ENCODE results near the gene SORL1-AS1.

SORL1-AS1 gene

DNA sequence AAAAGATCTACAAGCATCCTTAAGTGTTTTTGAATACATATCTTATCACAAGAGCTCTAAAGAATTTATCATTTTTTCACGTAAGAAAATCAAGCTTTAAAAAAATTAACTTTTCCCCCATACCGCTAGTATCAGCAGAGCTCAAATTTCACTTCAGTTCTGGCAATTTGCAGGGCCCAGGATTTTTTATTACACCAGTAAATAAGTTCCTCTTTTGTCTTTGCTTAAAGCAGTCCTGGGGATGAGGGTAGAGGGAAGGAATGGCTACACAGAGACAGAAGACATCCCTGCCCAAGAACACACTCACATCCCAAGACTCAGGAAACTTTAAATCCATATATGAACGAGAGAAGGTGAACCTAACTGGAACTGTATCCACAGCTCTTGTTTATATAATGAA, 23.2 kb downstream of the SORL1-AS1 start:
- H3K79me1 ChIP-seq (ENCODE audit: insufficient read depth, low read depth, low read length, poor library complexity, severe bottlenecking): no peaks in the 10 kb centered on the region
- H3K18ac ChIP-seq (ENCODE audit: insufficient read length, low read depth, low read length): no peak overlapping the region
- WGBS (ENCODE audit: extremely low coverage, insufficient read length, low lambda C conversion rate): no CpG with 5 or more reads among the region's 3 CpGs
- peaks cover 5 to 7% of the 10 kb centered on the region in 2 experiments for H3K9me3 Mint-ChIP-seq
- H4K5ac ChIP-seq (ENCODE audit: insufficient read length, low read depth, low read length): no peak overlapping the region
- no peaks in the 10 kb centered on the region for H3K9me3 ChIP-seq (ENCODE audit: control insufficient read depth, low read depth, low read length)
- H3K9ac ChIP-seq (ENCODE audit: extremely low read depth, insufficient read length, low read length): no peak overlapping the region
- H3K14ac ChIP-seq (ENCODE audit: insufficient read depth, low read length): no peak overlapping the region
- H2AFZ ChIP-seq (ENCODE audit: low read length): no peak overlapping the region
- no peak overlapping the region for H3K23ac ChIP-seq (ENCODE audit: insufficient read length, low read depth, low read length)
- H3K4me1 Mint-ChIP-seq: peaks cover 14 to 20% of the 10 kb centered on the region in 2 experiments
- peaks cover 24% of the 10 kb centered on the region for H3K27me3 Mint-ChIP-seq (ENCODE audit: low read depth)
- no peak overlapping the region for H3K27ac ChIP-seq (ENCODE audit: insufficient read length, low read depth, low read length)
- no peaks in the 10 kb centered on the region; the same call in 1 of the 2 replicates for H3K79me2 ChIP-seq (ENCODE audit: insufficient read depth, low read length)
- H3K4ac ChIP-seq (ENCODE audit: low read depth, low read length): no peak overlapping the region
- H2BK120ac ChIP-seq (ENCODE audit: low read depth, low read length, poor library complexity, severe bottlenecking): no peak overlapping the region
- peaks cover 3 to 15% (median 7%) of the 10 kb centered on the region in 3 experiments for H3K36me3 Mint-ChIP-seq (ENCODE audit: insufficient read depth in 1 of 3, low read depth in 3 of 3)
- no peak overlapping the region for H3K4me2 ChIP-seq (ENCODE audit: insufficient read depth, insufficient read length, low read length)
- H2BK15ac ChIP-seq (ENCODE audit: low read depth, low read length): no peak overlapping the region
- no peak overlapping the region for H3K4me3 Mint-ChIP-seq
- no peak overlapping the region for H4K8ac ChIP-seq (replicated peaks; ENCODE audit: insufficient read length, low read depth, low read length)
- H3T11ph ChIP-seq (ENCODE audit: low read length): no peak overlapping the region
- H2AK5ac ChIP-seq (ENCODE audit: insufficient read length, low read length): no peak overlapping the region
- no peak overlapping the region for H3K27ac Mint-ChIP-seq
- peaks cover 5% of the 10 kb centered on the region; the same call in 1 of the 2 replicates for H3K4me1 ChIP-seq (ENCODE audit: insufficient read depth, low read length)
- DNase-seq: no peak
- peaks cover 5% of the 10 kb centered on the region for H3K23me2 ChIP-seq (ENCODE audit: insufficient read length, low read depth, low read length, poor library complexity, severe bottlenecking)
- H2BK12ac ChIP-seq (ENCODE audit: insufficient read length, low read depth, low read length): no peak overlapping the region
- no peaks in the 10 kb centered on the region for H4K20me1 ChIP-seq (ENCODE audit: control insufficient read depth, insufficient read depth, insufficient read length)
- no peak overlapping the region for H4K91ac ChIP-seq (ENCODE audit: insufficient read length, low read depth, low read length)
- H3K27me3 ChIP-seq (ENCODE audit: insufficient read depth, low read length): no peaks in the 10 kb centered on the region
- no peak for TF ChIP-seq CTCF (conservative IDR thresholded peaks at IDR 0.05)
- H2BK20ac ChIP-seq (ENCODE audit: low read depth, low read length, poor library complexity, severe bottlenecking): no peak overlapping the region
- H3K56ac ChIP-seq (ENCODE audit: insufficient read length, low read depth, low read length): no peak overlapping the region
- no peak overlapping the region for H2BK5ac ChIP-seq (ENCODE audit: insufficient read length, low read length)
